ENCODE data around the gene CENPX.

The CENPX gene

GRCh38 chr17:81976332-81977210 lies 46.1 kb downstream of the CENPX start:
- peak; percentile 81 for DNase-seq

DNA sequence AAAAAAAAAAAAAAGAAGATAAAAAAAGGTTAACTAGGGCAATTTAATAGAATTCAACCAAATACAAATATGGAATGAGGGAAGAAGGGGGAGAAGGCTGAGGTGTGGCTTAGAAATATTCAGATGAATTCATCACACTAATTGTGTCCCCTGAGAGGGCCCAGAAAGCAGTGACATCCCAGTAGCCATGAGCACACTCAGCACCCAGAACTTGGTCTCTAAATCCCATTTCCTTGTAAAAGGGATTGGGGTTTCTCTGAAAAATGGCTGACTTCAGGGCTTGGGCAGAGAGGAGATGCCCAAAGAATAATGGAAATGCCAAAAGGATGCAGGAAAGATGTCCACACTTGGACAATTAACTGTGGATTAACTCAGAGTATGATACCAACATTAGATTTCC lies 49.2 kb downstream of the CENPX start:
- DNase-seq, result no peak

DNA sequence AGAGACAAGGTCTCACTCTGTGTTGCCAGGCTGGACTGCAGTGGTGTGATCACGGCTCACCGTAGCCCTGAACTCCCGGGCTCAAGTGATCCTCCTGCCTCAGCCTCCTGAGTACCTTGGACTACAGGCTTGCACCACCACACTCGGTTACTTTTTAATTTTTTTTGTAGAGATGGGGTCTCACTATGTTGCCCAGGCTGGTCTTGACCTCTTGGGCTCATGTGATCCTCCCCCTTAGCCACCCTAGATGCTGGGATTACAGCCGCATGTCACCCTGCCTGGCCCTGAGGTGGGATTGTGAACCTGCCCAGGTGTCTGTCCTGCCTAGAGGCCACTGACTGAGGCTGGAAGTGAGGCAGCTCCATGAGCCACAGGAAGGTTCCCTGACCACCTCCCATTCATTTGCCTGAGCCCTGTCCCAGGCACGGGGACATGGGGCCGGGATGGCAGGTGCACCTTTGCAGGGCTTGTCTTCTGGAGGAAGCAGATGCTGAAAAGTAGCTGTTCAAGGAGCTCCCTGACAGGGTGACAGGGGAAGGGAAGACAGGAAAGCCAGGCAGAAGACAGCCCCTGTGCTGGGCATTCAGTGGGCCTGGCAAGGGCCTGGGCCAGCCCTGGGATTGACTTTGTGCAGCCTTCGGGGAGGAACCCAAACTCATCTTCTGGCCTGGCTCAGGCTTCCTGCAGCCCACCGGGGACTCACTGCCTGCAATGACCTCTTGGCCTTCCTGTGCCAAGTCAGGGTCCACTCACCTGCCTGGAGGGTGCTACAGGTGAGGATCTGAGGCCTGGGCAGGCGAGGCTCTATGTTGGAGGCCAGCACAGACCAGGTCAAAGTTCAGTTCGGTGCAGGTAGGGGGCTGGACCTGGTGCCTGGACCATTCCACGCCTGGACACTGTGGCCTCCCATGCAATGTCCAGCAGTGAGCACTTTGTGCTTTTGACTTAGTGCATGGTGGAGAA lies 53.5 kb downstream of the CENPX start:
- no peak for DNase-seq

Data from NCI-H510A treated with DMSO at 0.1 percent for 48 hours (cell line).